Fibroblast of mammary gland (primary cell): Measurements from ENCODE around the gene ASTN2.

ENCODE experiments used
- DNase-seq: peaks from one replicate; pipeline ENCODE4 v3.0.0-alpha.2; 2010; ENCODE audit warnings: low read depth
- H3K4me3 ChIP-seq: 2 replicates; pipeline ENCODE4 v1.5.1; 2011; ENCODE audit warnings: low read depth, mild to moderate bottlenecking, low read length, moderate library complexity; ENCODE audit not compliant: control insufficient read depth
- TF ChIP-seq, protein P1 (sequence below): conservative IDR thresholded peaks from 2 replicates; pipeline ENCODE4 v1.5.1; 2011; ENCODE audit warnings: low read depth, low read length, inconsistent platforms; ENCODE audit not compliant: control insufficient read depth, insufficient read depth

ASTN2 gene

DNA sequence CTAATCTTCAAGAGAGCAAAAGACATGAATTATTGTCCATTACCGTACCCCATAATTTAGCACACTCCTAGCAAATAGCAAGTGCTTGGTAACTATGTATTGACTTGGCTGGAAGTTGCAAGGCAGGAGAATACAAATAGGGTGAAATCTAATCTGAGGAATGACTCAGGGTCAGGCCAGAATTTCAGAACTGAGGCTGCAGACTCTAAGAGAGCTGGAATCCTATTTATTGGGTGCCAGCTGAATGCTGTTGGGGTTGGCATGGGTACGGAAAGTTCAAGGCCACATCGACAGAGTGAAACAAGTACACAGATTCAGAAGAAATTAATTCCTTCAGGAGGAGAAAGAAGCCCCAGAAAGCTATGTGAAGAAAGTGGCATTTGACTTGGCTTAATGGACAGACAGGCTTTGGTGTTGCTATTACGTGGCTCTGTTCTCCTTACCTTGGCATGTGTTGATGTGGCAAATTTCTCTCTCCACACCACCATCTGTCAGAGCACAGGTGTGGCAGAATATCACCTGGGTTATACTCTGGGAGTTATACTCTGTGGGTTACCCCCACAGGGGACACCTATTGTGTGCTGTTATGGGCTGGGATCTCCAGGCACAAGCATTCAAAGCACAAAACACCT, 20.9 kb upstream of the ASTN2 start:
- no peak for DNase-seq
- TF ChIP-seq, protein P1, sequence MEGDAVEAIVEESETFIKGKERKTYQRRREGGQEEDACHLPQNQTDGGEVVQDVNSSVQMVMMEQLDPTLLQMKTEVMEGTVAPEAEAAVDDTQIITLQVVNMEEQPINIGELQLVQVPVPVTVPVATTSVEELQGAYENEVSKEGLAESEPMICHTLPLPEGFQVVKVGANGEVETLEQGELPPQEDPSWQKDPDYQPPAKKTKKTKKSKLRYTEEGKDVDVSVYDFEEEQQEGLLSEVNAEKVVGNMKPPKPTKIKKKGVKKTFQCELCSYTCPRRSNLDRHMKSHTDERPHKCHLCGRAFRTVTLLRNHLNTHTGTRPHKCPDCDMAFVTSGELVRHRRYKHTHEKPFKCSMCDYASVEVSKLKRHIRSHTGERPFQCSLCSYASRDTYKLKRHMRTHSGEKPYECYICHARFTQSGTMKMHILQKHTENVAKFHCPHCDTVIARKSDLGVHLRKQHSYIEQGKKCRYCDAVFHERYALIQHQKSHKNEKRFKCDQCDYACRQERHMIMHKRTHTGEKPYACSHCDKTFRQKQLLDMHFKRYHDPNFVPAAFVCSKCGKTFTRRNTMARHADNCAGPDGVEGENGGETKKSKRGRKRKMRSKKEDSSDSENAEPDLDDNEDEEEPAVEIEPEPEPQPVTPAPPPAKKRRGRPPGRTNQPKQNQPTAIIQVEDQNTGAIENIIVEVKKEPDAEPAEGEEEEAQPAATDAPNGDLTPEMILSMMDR, result no peak
- H3K4me3 ChIP-seq, result no peak overlapping the region

DNA sequence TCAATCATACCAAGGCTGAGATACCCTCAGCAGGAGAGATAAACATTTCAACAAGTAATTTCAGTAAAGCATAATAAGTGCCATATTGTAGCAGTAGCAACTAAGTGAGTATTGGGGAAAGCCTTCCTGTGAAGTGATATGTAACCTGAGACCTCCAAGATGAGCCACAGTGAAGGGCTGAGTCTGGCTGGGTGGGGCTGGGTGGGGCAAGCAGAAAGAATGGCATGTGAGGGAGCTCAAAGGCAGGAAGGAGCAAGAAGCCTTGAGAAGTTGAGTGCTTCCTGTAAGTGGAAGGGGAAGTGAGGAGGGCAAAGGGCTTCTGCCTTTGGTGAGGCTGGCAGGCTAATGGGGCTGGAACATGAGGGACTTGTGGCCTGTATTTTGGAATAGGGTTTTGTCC, 19.7 kb upstream of the ASTN2 start:
- no peak for DNase-seq
- H3K4me3 ChIP-seq, result no peak overlapping the region

DNA sequence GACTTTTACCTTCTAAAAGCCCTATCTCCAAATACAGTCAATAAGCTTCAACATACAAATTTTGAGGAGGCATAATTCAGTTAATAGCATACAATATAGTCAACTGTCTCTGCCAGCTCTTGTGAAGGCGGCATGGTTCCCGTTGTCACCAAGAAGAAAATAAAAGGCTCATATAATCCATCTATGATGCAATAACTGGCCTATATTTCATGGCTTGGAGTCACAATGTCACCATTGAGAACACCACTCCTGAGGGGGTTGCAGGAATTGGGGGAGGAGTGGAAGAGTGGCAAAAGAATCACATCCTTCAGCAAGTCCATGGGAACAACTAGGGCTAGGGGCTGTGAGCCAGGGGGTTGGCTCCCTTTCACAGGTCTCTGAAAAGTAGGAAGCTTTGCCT, 16.0 kb upstream of the ASTN2 start:
- no peak for DNase-seq
- no peak overlapping the region for H3K4me3 ChIP-seq
- TF ChIP-seq, protein P1, result no peak

More for the DNA sequence above, 19.7 kb upstream of the ASTN2 start:
- TF ChIP-seq, protein P1, result no peak

DNA sequence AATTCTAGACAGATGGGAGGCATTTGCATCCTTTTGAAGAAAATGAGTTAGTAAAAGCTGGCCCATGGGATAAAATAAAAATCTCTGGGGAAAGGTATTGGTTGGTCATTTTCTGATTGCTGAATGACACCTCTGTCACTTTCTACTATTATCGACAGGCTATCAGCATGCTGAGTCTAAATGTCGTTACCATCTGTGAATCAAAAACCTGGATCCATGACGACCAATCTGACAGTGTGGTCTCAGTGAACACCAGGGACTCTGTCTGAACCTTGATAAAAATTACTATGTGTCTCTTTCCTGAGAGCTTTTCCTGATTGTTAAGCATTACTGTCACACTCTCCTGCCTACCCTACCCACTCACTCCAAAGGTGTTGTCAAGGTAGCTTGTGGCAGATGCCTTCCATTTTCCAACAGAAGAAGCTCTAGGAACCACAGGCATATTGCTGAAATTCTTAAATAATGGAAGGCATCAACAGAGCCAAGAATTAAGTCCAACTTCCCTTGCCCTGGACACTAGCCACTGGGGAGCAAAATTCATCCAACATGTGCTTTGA, 12.6 kb upstream of the ASTN2 start:
- TF ChIP-seq, protein P1, result no peak
- no peak overlapping the region for H3K4me3 ChIP-seq
- no peak for DNase-seq

DNA sequence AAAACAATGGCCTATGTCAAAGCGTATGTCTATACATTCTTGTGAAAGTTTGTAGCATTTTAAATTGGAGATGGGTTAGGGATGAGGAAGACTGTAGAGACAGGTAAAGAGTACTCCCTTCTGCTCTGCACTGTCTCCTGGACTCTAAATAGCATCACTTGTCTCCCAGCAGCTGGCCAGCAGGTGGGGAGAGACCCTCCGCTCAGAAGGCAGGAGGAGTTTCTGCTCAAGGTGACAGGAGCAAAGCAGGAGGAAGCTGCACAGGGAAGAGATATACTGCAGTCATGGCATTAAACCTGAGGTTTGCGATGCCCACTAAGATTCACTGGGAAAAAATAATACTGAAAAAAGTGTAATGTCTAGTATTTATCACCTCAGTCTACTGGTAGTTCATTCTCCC, 10.7 kb upstream of the ASTN2 start:
- DNase-seq, result no peak
- TF ChIP-seq, protein P1, result no peak
- H3K4me3 ChIP-seq, result no peak overlapping the region

DNA sequence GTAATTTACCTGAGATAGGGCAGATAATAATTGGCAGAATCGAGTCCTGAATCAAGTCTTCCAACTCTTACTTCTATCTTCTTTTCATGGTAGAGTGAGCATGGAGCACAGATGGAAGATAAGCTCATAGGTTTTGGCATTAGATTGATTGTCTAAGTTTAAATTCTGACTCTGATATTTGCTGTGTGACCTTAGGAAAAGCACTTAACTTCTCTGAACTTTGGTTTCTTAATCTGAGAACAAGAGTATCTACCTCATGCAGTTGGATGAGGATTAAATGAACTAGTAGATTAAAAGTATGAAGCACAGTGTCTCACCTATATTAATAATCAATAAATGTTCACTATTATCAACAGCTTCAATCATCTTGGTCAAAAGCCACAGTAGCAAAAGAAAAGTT, 9.4 kb upstream of the ASTN2 start:
- no peak overlapping the region for H3K4me3 ChIP-seq
- TF ChIP-seq, protein P1, result no peak
- DNase-seq, result no peak
